HFFc6 (cell line): ENCODE measurements around the gene NME8. TPM values are rescaled to one million over a fixed set of nuclear protein-coding genes. Genes with fewer than 3 reads are reported as not detected.

Experiments
- DNase-seq: peaks from one replicate; pipeline ENCODE4 v3.0.0-alpha.2; 2018
- H3K27ac Mint-ChIP-seq: 2 replicates; pipeline ENCODE4 v1.8.0; 2020; ENCODE audit warnings: mild to moderate bottlenecking, mixed read lengths
- H3K27me3 Mint-ChIP-seq: 2 replicates; pipeline ENCODE4 v1.8.0; 2021; ENCODE audit warnings: mild to moderate bottlenecking, moderate library complexity, mixed read lengths; ENCODE audit not compliant: insufficient read depth
- H3K36me3 Mint-ChIP-seq: 2 replicates; pipeline ENCODE4 v1.8.0; 2021; ENCODE audit warnings: low read depth, mixed read lengths
- H3K4me1 Mint-ChIP-seq: 2 replicates; pipeline ENCODE4 v1.8.0; 2020; ENCODE audit warnings: low read depth, mixed read lengths
- H3K4me3 Mint-ChIP-seq: 2 replicates; pipeline ENCODE4 v1.8.0; 2020; ENCODE audit warnings: mild to moderate bottlenecking, moderate library complexity, mixed read lengths
- H3K9me3 Mint-ChIP-seq: 2 replicates; pipeline ENCODE4 v1.8.0; 2020; ENCODE audit warnings: mild to moderate bottlenecking, mixed read lengths
- CTCF ChIP-seq: fragments of 200-600 bp; sonication (generic); IDR thresholded peaks from 2 replicates; pipeline ENCODE4 v1.5.0; 2021; ENCODE audit warnings: antibody characterized with exemption, mild to moderate bottlenecking
- total RNA-seq, 6 experiments: library from RNA; stranded (reverse); fragmentation: NEBNext Ultra II Directional; extraction: Animal tissue kit (Norgen Biotek cat#: 25700); gene quantifications; 2 replicates in 1 of 6; 3 replicates in 5 of 6; pipeline ENCODE4 v1.2.3, GENCODE V29; 2021

The NME8 gene
- total RNA-seq, 6 experiments from 2014 or later: not detected

- DNase-seq: no peak
- H3K36me3 Mint-ChIP-seq: no peaks in the 10 kb centered on the region
- H3K9me3 Mint-ChIP-seq: peaks cover 34% of the 10 kb centered on the region
- no peak overlapping the region for H3K4me3 Mint-ChIP-seq
- no peak for TF ChIP-seq CTCF
- H3K27ac Mint-ChIP-seq: no peak overlapping the region
- H3K27me3 Mint-ChIP-seq: no peaks in the 10 kb centered on the region; the same call in 1 of the 2 replicates
- no peaks in the 10 kb centered on the region for H3K4me1 Mint-ChIP-seq
Measured at GRCh38 chr7:37899712-37900247, 51.4 kb downstream of the NME8 start.

GRCh38 chr7:37901236-37901827 is 52.9 kb downstream of the NME8 start:
- H3K4me3 Mint-ChIP-seq: no peak overlapping the region
- no peak for DNase-seq
- H3K27ac Mint-ChIP-seq: no peak overlapping the region
- H3K36me3 Mint-ChIP-seq: no peaks in the 10 kb centered on the region
- H3K4me1 Mint-ChIP-seq: no peaks in the 10 kb centered on the region
- H3K27me3 Mint-ChIP-seq: no peaks in the 10 kb centered on the region; the same call in 1 of the 2 replicates
- TF ChIP-seq CTCF: peak; percentile 68
- H3K9me3 Mint-ChIP-seq: peaks cover 31% of the 10 kb centered on the region

DNA sequence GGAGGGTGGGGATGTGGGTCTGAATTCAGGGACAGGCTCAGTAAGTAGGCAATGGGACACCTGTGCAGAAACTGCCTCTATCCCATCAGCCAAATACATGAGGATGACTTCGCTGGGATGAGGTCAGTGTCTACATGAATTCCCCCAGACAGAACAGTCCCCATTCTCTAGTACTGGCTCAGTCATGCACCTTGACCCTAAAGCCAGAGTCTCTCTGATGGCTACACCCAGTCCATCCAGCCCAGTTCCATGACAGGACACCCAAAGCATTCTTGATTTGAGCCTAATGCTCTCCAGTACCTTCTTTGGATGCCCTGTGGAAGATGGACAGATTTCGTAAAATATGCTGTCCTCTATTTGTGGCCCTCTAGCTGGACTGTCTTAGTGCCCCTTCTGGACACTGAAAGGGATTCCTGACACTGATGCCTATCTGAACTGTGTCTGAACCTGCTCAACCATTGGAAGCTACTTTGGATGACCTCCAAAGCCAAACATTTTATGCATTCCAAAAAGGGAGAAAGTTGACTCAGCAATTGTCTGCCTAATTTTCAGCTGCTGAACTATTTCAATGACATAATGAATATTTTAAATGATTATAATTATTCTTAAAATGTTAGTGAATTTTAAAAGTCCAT is 53.6 kb downstream of the NME8 start:
- no peak for DNase-seq
- TF ChIP-seq CTCF: no peak
- Mint-ChIP-seq H3K27me3 (no peaks in the 10 kb centered on the region; the same call in 1 of the 2 replicates), H3K4me1 (no peaks in the 10 kb centered on the region), H3K27ac (no peak overlapping the region), H3K9me3 (peaks cover 31% of the 10 kb centered on the region), H3K4me3 (no peak overlapping the region), H3K36me3 (no peaks in the 10 kb centered on the region)

DNA sequence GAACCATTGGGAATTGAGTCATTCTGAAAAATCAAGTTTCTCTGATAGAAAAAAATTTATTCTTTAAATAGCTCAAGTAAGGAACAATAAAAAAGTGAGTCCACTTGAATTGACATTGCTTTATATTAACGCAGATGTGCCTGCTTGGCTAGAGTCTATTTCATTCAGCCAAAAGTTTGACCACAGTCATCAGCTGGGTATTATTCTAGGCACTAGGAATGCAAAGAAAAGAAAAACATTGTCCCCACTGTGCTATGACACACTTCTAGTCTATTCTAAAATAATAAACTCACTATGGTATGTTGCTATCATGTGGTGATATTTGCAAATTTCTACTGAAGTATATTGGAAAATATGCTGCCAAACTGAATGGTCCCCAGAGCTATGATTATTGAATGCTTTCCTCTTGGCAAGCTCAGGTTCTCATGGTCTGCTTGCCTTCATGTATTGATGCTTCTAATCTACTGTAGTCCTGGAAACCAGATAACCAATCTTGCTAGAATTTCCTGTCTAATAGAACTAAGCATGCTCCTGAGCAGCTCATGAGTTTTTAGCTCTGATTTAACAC is 59.9 kb downstream of the NME8 start:
- DNase-seq: no peak
- H3K4me3 Mint-ChIP-seq: no peak overlapping the region
- H3K4me1 Mint-ChIP-seq: no peaks in the 10 kb centered on the region
- H3K9me3 Mint-ChIP-seq: peaks cover 13% of the 10 kb centered on the region
- H3K27ac Mint-ChIP-seq: no peak overlapping the region
- no peaks in the 10 kb centered on the region for H3K36me3 Mint-ChIP-seq
- no peaks in the 10 kb centered on the region for H3K27me3 Mint-ChIP-seq
- TF ChIP-seq CTCF: no peak

- no peak for TF ChIP-seq CTCF
- no peak for DNase-seq
- H3K27me3 Mint-ChIP-seq: no peaks in the 10 kb centered on the region
- H3K9me3 Mint-ChIP-seq: peaks cover 11% of the 10 kb centered on the region
- no peaks in the 10 kb centered on the region for H3K36me3 Mint-ChIP-seq
- H3K4me3 Mint-ChIP-seq: no peak overlapping the region
- no peak overlapping the region for H3K27ac Mint-ChIP-seq
- H3K4me1 Mint-ChIP-seq: no peaks in the 10 kb centered on the region
Measured at GRCh38 chr7:37912756-37913155, 64.4 kb downstream of the NME8 start.
